ENCODE data around the gene OSBPL6.

- no peak for TF ChIP-seq CTCF (IDR thresholded peaks at IDR 0.05; ENCODE audit: borderline replicate concordance, extremely low read depth, low read length, poor library complexity, severe bottlenecking)
- no peak for TF ChIP-seq EZH2 (IDR thresholded peaks at IDR 0.05; ENCODE audit: borderline replicate concordance, low read depth, low read length, severe bottlenecking)
Observed at GRCh38 chr2:178377046-178377445, 182.7 kb downstream of the OSBPL6 start.
